ENCODE results near the gene SAPCD2. TPM values are rescaled to one million over a fixed set of nuclear protein-coding genes. Genes with fewer than 3 reads are reported as not detected.

SAPCD2 gene
- total RNA-seq, 2 donors from 2014 or later = 20.8 to 24.9 TPM

GRCh38 chr9:137039611-137040366 lies 30.6 kb downstream of the SAPCD2 start:
- Histone ChIP-seq H3K36me3 (ENCODE audit: control insufficient read depth, insufficient read depth, low read length) (peaks cover 10% of the 10 kb centered on the region), H3K4me3 (ENCODE audit: low read length) (no peak overlapping the region), H3K9ac (ENCODE audit: extremely low read depth, low read length, poor library complexity, severe bottlenecking) (no peak overlapping the region), H3K4me1 (ENCODE audit: control insufficient read depth, insufficient read depth, low read length) (peaks cover 3% of the 10 kb centered on the region), H3K27ac (ENCODE audit: low read depth, low read length) (no peak overlapping the region), H3K9me3 (ENCODE audit: control insufficient read depth, low read length) (no peaks in the 10 kb centered on the region), H3K27me3 (ENCODE audit: control insufficient read depth, insufficient read depth, low read length, poor library complexity, severe bottlenecking) (peaks cover 8% of the 10 kb centered on the region)
- H3K27me3 Mint-ChIP-seq (ENCODE audit: insufficient read depth) = peaks cover 6% of the 10 kb centered on the region
- no peaks in the 10 kb centered on the region for H3K9me3 Mint-ChIP-seq
- no peak for DNase-seq
- H3K4me3 Mint-ChIP-seq = no peak overlapping the region
- peaks cover 12% of the 10 kb centered on the region for H3K36me3 Mint-ChIP-seq (ENCODE audit: low read depth)
- no peaks in the 10 kb centered on the region for H3K4me1 Mint-ChIP-seq
- TF ChIP-seq, protein P1, sequence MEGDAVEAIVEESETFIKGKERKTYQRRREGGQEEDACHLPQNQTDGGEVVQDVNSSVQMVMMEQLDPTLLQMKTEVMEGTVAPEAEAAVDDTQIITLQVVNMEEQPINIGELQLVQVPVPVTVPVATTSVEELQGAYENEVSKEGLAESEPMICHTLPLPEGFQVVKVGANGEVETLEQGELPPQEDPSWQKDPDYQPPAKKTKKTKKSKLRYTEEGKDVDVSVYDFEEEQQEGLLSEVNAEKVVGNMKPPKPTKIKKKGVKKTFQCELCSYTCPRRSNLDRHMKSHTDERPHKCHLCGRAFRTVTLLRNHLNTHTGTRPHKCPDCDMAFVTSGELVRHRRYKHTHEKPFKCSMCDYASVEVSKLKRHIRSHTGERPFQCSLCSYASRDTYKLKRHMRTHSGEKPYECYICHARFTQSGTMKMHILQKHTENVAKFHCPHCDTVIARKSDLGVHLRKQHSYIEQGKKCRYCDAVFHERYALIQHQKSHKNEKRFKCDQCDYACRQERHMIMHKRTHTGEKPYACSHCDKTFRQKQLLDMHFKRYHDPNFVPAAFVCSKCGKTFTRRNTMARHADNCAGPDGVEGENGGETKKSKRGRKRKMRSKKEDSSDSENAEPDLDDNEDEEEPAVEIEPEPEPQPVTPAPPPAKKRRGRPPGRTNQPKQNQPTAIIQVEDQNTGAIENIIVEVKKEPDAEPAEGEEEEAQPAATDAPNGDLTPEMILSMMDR (conservative IDR thresholded peaks at IDR 0.05) = no peak
- no peak overlapping the region for H3K27ac Mint-ChIP-seq
- WGBS, 2 experiments (ENCODE audit: insufficient coverage in 1 of 2, insufficient read length in 1 of 2) = 95 to 99% methylated on average over 17 to 31 of the region's 32 CpGs

- Mint-ChIP-seq H3K4me1 (no peaks in the 10 kb centered on the region), H3K27ac (no peak overlapping the region), H3K36me3 (ENCODE audit: low read depth) (peaks cover 12% of the 10 kb centered on the region), H3K27me3 (ENCODE audit: insufficient read depth) (no peaks in the 10 kb centered on the region), H3K9me3 (no peaks in the 10 kb centered on the region), H3K4me3 (no peak overlapping the region)
- peaks cover 10% of the 10 kb centered on the region for H3K36me3 ChIP-seq (ENCODE audit: control insufficient read depth, insufficient read depth, low read length)
- H3K9me3 ChIP-seq (ENCODE audit: control insufficient read depth, low read length) = no peaks in the 10 kb centered on the region
- TF ChIP-seq, protein P1 (conservative IDR thresholded peaks at IDR 0.05) = no peak
- H3K4me3 ChIP-seq (ENCODE audit: low read length) = no peak overlapping the region
- DNase-seq = no peak
- H3K4me1 ChIP-seq (ENCODE audit: control insufficient read depth, insufficient read depth, low read length) = no peaks in the 10 kb centered on the region
- WGBS, 2 experiments (ENCODE audit: insufficient coverage in 1 of 2, insufficient read length in 1 of 2) = 94 to 100% methylated on average over 3 to 9 of the region's 9 CpGs
- H3K27ac ChIP-seq (ENCODE audit: low read depth, low read length) = no peak overlapping the region
- H3K9ac ChIP-seq (ENCODE audit: extremely low read depth, low read length, poor library complexity, severe bottlenecking) = no peak overlapping the region
- H3K27me3 ChIP-seq (ENCODE audit: control insufficient read depth, insufficient read depth, low read length, poor library complexity, severe bottlenecking) = peaks cover 3% of the 10 kb centered on the region
These were observed 31.4 kb downstream of the SAPCD2 start for GRCh38 chr9:137038916-137039315.

DNA sequence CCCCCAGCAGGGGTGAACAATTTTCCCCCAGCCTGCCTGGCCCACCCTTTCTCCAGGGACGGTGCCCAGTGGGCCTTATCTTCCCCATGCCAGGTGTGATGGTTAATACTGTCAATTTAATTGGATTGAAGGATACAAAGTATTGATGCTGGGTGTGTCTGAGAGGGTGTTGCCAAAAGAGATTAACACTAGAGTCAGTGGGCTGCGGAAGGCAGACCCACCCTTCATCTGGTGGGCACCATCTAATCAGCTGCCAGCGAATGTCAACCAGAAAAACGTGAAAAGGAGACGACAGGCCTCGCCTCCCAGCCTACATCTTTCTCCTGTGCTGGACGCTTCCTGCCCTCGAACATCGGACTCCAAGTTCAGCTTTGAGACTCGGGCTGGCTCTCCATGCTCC lies 32.9 kb downstream of the SAPCD2 start:
- no peaks in the 10 kb centered on the region for H3K4me1 ChIP-seq (ENCODE audit: control insufficient read depth, insufficient read depth, low read length)
- no peak overlapping the region for H3K27ac ChIP-seq (ENCODE audit: low read depth, low read length)
- H3K4me3 ChIP-seq (ENCODE audit: low read length) = no peak overlapping the region
- H3K36me3 ChIP-seq (ENCODE audit: control insufficient read depth, insufficient read depth, low read length) = peaks cover 10% of the 10 kb centered on the region
- TF ChIP-seq, protein P1 (conservative IDR thresholded peaks at IDR 0.05) = no peak
- H3K27ac Mint-ChIP-seq = no peak overlapping the region
- no peak overlapping the region for H3K4me3 Mint-ChIP-seq
- H3K9ac ChIP-seq (ENCODE audit: extremely low read depth, low read length, poor library complexity, severe bottlenecking) = no peak overlapping the region
- no peak for DNase-seq
- peaks cover 3% of the 10 kb centered on the region for H3K27me3 ChIP-seq (ENCODE audit: control insufficient read depth, insufficient read depth, low read length, poor library complexity, severe bottlenecking)
- no peaks in the 10 kb centered on the region for H3K9me3 Mint-ChIP-seq
- WGBS, 2 experiments (ENCODE audit: insufficient coverage in 1 of 2, insufficient read length in 1 of 2) = 93 to 100% methylated on average over 8 to 10 of the region's 10 CpGs
- peaks cover 2% of the 10 kb centered on the region for H3K27me3 Mint-ChIP-seq (ENCODE audit: insufficient read depth)
- no peaks in the 10 kb centered on the region for H3K9me3 ChIP-seq (ENCODE audit: control insufficient read depth, low read length)
- H3K36me3 Mint-ChIP-seq (ENCODE audit: low read depth) = peaks cover 12% of the 10 kb centered on the region
- no peaks in the 10 kb centered on the region for H3K4me1 Mint-ChIP-seq

Data from endodermal cell (in vitro differentiated cells).